Bronchial epithelial cell (primary cell): Measurements from ENCODE around the gene SULT6B1. TPM values are rescaled to one million over a fixed set of nuclear protein-coding genes. Genes with fewer than 3 reads are reported as not detected.

Source experiments
- DNase-seq: peaks from one replicate; pipeline ENCODE4 v3.0.0-alpha.2; 2010; ENCODE audit warnings: low read depth
- FAIRE-seq: peaks from 2 replicates; lab custom pipeline; 2011; peaks lifted over from hg19 to GRCh38; lab: Jason Lieb, UNC
- H3K27me3 ChIP-seq: 2 replicates; pipeline ENCODE4 v1.5.1; 2011; ENCODE audit warnings: low read length; ENCODE audit not compliant: control insufficient read depth, insufficient read depth
- H3K36me3 ChIP-seq: 2 replicates; pipeline ENCODE4 v1.5.1; 2011; ENCODE audit warnings: low read length; ENCODE audit not compliant: control insufficient read depth, insufficient read depth
- H3K4me3 ChIP-seq: 2 replicates; pipeline ENCODE4 v1.5.1; 2011; ENCODE audit warnings: mild to moderate bottlenecking, low read depth, low read length, control low read depth
- total RNA-seq: library from RNA; depleted of rRNA; stranded (reverse); fragments of >200 nt; gene quantifications from 2 replicates; pipeline ENCODE4 v1.2.1, GENCODE V29; 2014
- TF ChIP-seq, protein P1 (sequence below): IDR thresholded peaks from 2 replicates; pipeline ENCODE4 v1.5.1; 2011; ENCODE audit warnings: mild to moderate bottlenecking, moderate library complexity, low read length, control low read depth, inconsistent platforms; ENCODE audit not compliant: insufficient read depth, severe bottlenecking

Gene SULT6B1, protein sequence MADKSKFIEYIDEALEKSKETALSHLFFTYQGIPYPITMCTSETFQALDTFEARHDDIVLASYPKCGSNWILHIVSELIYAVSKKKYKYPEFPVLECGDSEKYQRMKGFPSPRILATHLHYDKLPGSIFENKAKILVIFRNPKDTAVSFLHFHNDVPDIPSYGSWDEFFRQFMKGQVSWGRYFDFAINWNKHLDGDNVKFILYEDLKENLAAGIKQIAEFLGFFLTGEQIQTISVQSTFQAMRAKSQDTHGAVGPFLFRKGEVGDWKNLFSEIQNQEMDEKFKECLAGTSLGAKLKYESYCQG
- not detected in 2 replicates for total RNA-seq

- Histone ChIP-seq H3K36me3 (no peaks in the 10 kb centered on the region), H3K4me3 (no peak within 1 kb of the TSS), H3K27me3 (no peaks in the 10 kb centered on the region)
- TF ChIP-seq, protein P1, sequence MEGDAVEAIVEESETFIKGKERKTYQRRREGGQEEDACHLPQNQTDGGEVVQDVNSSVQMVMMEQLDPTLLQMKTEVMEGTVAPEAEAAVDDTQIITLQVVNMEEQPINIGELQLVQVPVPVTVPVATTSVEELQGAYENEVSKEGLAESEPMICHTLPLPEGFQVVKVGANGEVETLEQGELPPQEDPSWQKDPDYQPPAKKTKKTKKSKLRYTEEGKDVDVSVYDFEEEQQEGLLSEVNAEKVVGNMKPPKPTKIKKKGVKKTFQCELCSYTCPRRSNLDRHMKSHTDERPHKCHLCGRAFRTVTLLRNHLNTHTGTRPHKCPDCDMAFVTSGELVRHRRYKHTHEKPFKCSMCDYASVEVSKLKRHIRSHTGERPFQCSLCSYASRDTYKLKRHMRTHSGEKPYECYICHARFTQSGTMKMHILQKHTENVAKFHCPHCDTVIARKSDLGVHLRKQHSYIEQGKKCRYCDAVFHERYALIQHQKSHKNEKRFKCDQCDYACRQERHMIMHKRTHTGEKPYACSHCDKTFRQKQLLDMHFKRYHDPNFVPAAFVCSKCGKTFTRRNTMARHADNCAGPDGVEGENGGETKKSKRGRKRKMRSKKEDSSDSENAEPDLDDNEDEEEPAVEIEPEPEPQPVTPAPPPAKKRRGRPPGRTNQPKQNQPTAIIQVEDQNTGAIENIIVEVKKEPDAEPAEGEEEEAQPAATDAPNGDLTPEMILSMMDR = no peak
- FAIRE-seq (no peak), DNase-seq (no peak)
Measured at GRCh38 chr2:37188570-37188969, at the start of gene SULT6B1. SULT6B1 (minus strand) TSS chr2:37188670; CDS start chr2:37188640, 30 bp downstream.

DNA sequence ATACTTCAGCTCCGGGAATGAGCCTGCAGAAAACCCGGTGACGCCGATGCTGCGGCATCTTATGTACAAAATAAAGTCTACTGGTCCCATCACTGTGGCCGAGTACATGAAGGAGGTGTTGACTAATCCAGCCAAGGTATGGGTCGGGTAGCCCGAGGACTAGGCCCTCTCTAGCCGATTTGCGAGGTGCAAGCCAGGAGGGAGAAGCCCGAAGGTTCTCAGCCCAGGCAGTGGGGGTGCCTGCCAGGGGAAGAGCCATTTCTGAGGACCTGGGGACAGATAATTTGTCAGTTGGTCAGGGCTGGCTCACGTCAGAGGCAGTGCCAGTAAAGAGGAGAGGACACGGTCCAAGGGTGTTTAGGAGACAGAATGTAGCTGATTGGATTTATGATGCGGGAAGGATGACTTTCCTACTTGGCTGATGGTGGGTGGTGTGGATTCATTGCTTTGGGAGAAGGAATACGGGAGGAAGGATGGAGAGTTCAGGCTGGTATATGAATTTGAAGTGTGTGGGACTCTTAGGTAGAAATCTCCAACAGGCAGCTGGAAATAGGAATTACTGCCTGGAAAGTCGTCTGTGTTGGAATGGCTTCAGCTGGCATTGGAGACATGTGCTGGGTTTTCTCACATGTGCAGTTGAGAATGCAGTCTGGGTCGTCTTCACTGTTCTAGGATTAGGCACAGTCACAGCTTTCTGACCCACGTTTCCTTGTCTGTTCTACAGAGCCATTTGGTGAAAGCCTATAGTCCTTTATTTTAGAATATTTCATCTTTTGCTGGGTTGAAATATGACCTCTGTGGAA, 43.9 kb upstream of the SULT6B1 start:
- H3K27me3 ChIP-seq = no peaks in the 10 kb centered on the region
- DNase-seq = peak; percentile 35
- peaks cover 7% of the 10 kb centered on the region for H3K36me3 ChIP-seq
- TF ChIP-seq, protein P1 = no peak
- peak overlapping the region; percentile 85 for H3K4me3 ChIP-seq
- no peak for FAIRE-seq

DNA sequence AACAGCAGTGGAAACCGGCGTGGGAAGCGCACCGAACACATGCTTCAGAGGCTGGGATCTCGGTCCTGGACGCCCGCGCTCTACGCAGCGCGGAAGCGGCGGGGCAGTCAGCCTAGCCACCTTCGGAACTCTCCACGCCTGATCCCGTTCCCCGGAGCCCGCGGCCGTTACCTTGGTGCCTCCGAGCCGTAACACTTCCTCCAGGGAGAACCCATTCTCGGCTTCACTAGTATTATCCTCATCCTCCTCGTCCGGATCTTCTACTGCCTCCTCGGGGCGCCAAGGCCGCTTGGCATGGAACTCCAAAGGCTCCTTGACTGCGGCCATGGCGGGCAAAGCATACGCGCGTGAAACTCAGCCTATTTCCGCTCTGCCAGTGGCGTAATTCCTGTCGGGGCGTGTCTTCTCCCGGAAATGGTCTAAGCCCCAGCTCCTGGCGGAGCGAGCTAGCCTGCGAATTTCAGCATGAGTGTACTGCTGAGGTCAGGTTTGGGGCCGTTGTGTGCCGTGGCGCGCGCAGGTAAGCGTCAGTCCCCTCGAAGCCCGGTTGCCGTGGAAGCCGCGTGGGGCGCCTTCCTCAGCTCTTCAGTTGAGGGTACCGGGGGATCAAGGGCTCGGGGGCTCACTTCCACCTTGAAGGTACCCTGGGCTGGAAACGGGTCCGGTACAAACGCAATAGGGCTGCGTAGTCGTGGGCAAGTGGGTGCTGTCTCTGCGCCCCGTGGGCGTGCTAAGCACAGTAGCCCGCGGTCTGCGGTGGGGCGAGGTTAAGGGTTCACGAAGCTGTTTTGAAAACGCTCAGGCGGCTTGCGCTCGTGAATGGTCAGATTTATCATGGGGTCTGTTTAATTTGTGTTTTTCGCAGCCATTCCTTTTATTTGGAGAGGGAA, 43.0 kb upstream of the SULT6B1 start, which contains the start of the genes CEBPZ and NDUFAF7:
CEBPZ (minus strand) TSS at position 356 of the 890 bp plus-strand sequence; CDS start at position 327, 29 bp downstream.
NDUFAF7 (plus strand) TSS at position 418 of the 890 bp plus-strand sequence; CDS start at position 466, 48 bp downstream.
- no peaks in the 10 kb centered on the region for H3K27me3 ChIP-seq
- peaks cover 7% of the 10 kb centered on the region for H3K36me3 ChIP-seq
- FAIRE-seq = no peak
- peak; percentile 95 for DNase-seq
- TF ChIP-seq, protein P1 = no peak
- peak within 1 kb of the TSS; percentile 85 for H3K4me3 ChIP-seq

- no peak for FAIRE-seq
- Histone ChIP-seq H3K36me3 (peaks cover 7% of the 10 kb centered on the region), H3K27me3 (no peaks in the 10 kb centered on the region), H3K4me3 (peak overlapping the region; percentile 85)
- TF ChIP-seq, protein P1 = no peak
- DNase-seq = peak; percentile 19
Measured at GRCh38 chr2:37230581-37230980, 42.1 kb upstream of the SULT6B1 start.

DNA sequence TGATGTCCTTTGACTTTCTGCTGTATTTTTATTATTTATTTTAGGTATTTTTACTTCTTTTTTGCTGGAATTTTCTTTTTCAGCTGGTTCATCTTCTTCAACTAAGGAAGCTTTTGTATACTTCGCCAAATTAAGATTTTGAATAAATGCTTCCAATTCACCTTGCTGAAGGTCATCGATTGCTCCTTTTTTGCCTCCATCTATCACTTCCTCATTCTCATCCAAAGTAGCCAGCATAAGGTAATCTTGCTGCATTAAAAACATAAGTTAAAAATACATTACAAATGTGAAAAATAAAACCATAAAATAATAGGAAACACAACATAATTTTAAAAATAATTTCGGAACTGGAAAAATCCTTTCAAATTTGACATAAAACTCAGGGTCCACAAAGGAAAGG, 40.3 kb upstream of the SULT6B1 start:
- TF ChIP-seq, protein P1 = no peak
- no peak for FAIRE-seq
- no peak for DNase-seq

More for the DNA sequence above, 40.3 kb upstream of the SULT6B1 start:
- no peak overlapping the region for H3K4me3 ChIP-seq
- H3K27me3 ChIP-seq = no peaks in the 10 kb centered on the region
- peaks cover 7% of the 10 kb centered on the region for H3K36me3 ChIP-seq
